OCI-LY7 (cell line): ENCODE results near the gene GNB1L. TPM values are rescaled to one million over a fixed set of nuclear protein-coding genes. Genes with fewer than 3 reads are reported as not detected.

Experiments
- BruUV-seq: library from RNA; stranded (reverse); fragments of 400-500 nt; replicated peaks from 2 replicates; lab custom pipeline; 2021; lab: Mats Ljungman, UMichigan
- CTCF ChIA-PET: fragments of 300-600 bp; sonication (Branson Sonifier 250); formaldehyde crosslinking; loops from one replicate; lab custom pipeline; 2022; ENCODE audit warnings: antibody characterized with exemption; ENCODE audit not compliant: unreplicated experiment; lab: Charles Lee
- POLR2A ChIA-PET: fragments of 300-600 bp; sonication (Branson Sonifier 250); formaldehyde crosslinking; loops from one replicate; lab custom pipeline; 2022; ENCODE audit warnings: antibody characterized with exemption; lab: Charles Lee
- DNase-seq: peaks from one replicate; pipeline ENCODE4 v3.0.0-alpha.2; 2015; ENCODE audit warnings: low spot score
- H2AFZ ChIP-seq: fragments of 200-600 bp; sonication (generic), shearing (Covaris generic); 2 replicates; pipeline ENCODE4 v1.6.1; 2014; ENCODE audit warnings: mild to moderate bottlenecking, antibody characterized with exemption, low read length, moderate library complexity
- H3K27ac ChIP-seq: fragments of 200-600 bp; sonication (generic); 2 replicates; pipeline ENCODE4 v1.5.1; 2014; ENCODE audit warnings: mixed run types, low read depth, mild to moderate bottlenecking, moderate library complexity, low read length, inconsistent platforms; ENCODE audit not compliant: poor library complexity, severe bottlenecking
- H3K36me3 ChIP-seq: fragments of 200-600 bp; sonication (generic); 2 replicates; pipeline ENCODE4 v1.6.1; 2014; ENCODE audit warnings: mild to moderate bottlenecking, antibody characterized with exemption, low read length, moderate library complexity, mixed read lengths; ENCODE audit not compliant: insufficient read depth
- H3K4me1 ChIP-seq: fragments of 200-600 bp; sonication (generic); 2 replicates; pipeline ENCODE4 v1.5.1; 2014; ENCODE audit warnings: mild to moderate bottlenecking, low read length; ENCODE audit not compliant: insufficient read depth, poor library complexity, severe bottlenecking
- H3K4me2 ChIP-seq: fragments of 200-600 bp; sonication (generic); 2 replicates; pipeline ENCODE4 v1.6.1; 2014; ENCODE audit warnings: mild to moderate bottlenecking, low read length
- H3K4me3 ChIP-seq: fragments of 200-600 bp; sonication (generic); 2 replicates; pipeline ENCODE4 v1.5.1; 2014; ENCODE audit warnings: mild to moderate bottlenecking, low read depth, low read length; ENCODE audit not compliant: poor library complexity, severe bottlenecking
- H3K79me2 ChIP-seq: fragments of 200-600 bp; sonication (generic); 2 replicates; pipeline ENCODE4 v1.6.1; 2016; ENCODE audit warnings: low read depth, mild to moderate bottlenecking, low read length, moderate library complexity, mixed read lengths; ENCODE audit not compliant: insufficient read depth
- H3K9me2 ChIP-seq: fragments of 200-600 bp; sonication (generic); 2 replicates; pipeline ENCODE4 v1.6.1; 2016; ENCODE audit warnings: mild to moderate bottlenecking, low read length, mixed read lengths; ENCODE audit not compliant: insufficient read depth
- H3K9me3 ChIP-seq: fragments of 200-600 bp; sonication (generic); 2 replicates; pipeline ENCODE4 v1.6.1; 2014; ENCODE audit warnings: mild to moderate bottlenecking, mixed run types, low read length, mixed read lengths
- H4K20me1 ChIP-seq: fragments of 200-600 bp; sonication (generic); 2 replicates; pipeline ENCODE4 v1.6.1; 2014; ENCODE audit warnings: mild to moderate bottlenecking, antibody characterized with exemption, low read length, moderate library complexity, mixed read lengths; ENCODE audit not compliant: insufficient read depth
- CTCF ChIP-seq: fragments of 200-600 bp; sonication (generic); conservative IDR thresholded peaks from 2 replicates; pipeline ENCODE4 v1.5.1; 2014; ENCODE audit warnings: mild to moderate bottlenecking, antibody characterized with exemption, low read length, moderate library complexity, mixed read lengths
- EZH2phosphoT487 ChIP-seq: fragments of 200-600 bp; sonication (generic); IDR thresholded peaks from 2 replicates; pipeline ENCODE4 v1.6.1; 2018; ENCODE audit warnings: low read depth, borderline replicate concordance, mild to moderate bottlenecking, mixed run types, antibody characterized with exemption, low read length, moderate library complexity, mixed read lengths
- intact Hi-C: fragments of 100-400 bp; cut with micrococcal nuclease; formaldehyde crosslinking; loops from one replicate; pipeline ENCODE4 v1.10.0; 2022; ENCODE audit not compliant: unreplicated experiment
- total RNA-seq, 2 experiments: library from RNA; depleted of rRNA in 1 of 2; stranded (reverse); fragments of >200 nt in 1 of 2; shearing (Covaris generic) in 1 of 2; gene quantifications; 2 replicates each; pipeline ENCODE4 v1.2.3, GENCODE V29; 2014 to 2022

Gene GNB1L
- total RNA-seq, 2 experiments from 2014 or later = 13.1 to 26.7 TPM

- DNase-seq = peak; percentile 53
- TF ChIP-seq EZH2phosphoT487 = no peak
- TF ChIP-seq CTCF = no peak
- ChIA-PET POLR2A (interaction anchor here (1.8 kb wide), 1 partner anchor 15 kb away, joined by 4 read pairs; no protein-coding TSS in a partner anchor), CTCF (interaction anchor here (1.0 to 1.9 kb wide), 2 partner anchors 15 to 27 kb away, joined by 3 to 8 read pairs; no protein-coding TSS in a partner anchor)
- H2AFZ ChIP-seq = no peak overlapping the region
- no peaks in the 10 kb centered on the region for H3K79me2 ChIP-seq
- H4K20me1 ChIP-seq = no peaks in the 10 kb centered on the region
- peak overlapping the region; percentile 3 for H3K4me3 ChIP-seq
- H3K4me2 ChIP-seq = peak overlapping the region; percentile 29
- H3K4me1 ChIP-seq = peaks cover 24% of the 10 kb centered on the region
- no TSS peak for BruUV-seq
- no peak overlapping the region for H3K27ac ChIP-seq
- H3K9me3 ChIP-seq = no peaks in the 10 kb centered on the region
- H3K36me3 ChIP-seq = no peaks in the 10 kb centered on the region
- H3K9me2 ChIP-seq = no peaks in the 10 kb centered on the region
- intact Hi-C loops = loop anchor here (2.0 kb wide), 1 partner anchor 23 kb away; no protein-coding TSS in a partner anchor
Measured at GRCh38 chr22:19757140-19757984, 97.3 kb downstream of the GNB1L start.

GRCh38 chr22:19756288-19757128, 98.2 kb downstream of the GNB1L start:
- ChIA-PET CTCF (interaction anchor here (0.6 to 1.9 kb wide), 3 partner anchors 16 to 1947 kb away, joined by 3 to 8 read pairs (median 3); no protein-coding TSS in a partner anchor), POLR2A (interaction anchor here (1.8 kb wide), 1 partner anchor 16 kb away, joined by 4 read pairs; no protein-coding TSS in a partner anchor)
- H3K9me3 ChIP-seq = no peaks in the 10 kb centered on the region
- H3K36me3 ChIP-seq = no peaks in the 10 kb centered on the region
- DNase-seq = peak; percentile 68
- no TSS peak for BruUV-seq
- H3K4me3 ChIP-seq = peak overlapping the region; percentile 3
- peak overlapping the region; percentile 29 for H3K4me2 ChIP-seq
- no peaks in the 10 kb centered on the region for H3K79me2 ChIP-seq
- no peak overlapping the region for H2AFZ ChIP-seq
- peak; percentile 75 for TF ChIP-seq CTCF
- no peak for TF ChIP-seq EZH2phosphoT487
- H4K20me1 ChIP-seq = no peaks in the 10 kb centered on the region
- intact Hi-C loops = loop anchor here (2.0 kb wide), 1 partner anchor 24 kb away; no protein-coding TSS in a partner anchor
- no peak overlapping the region for H3K27ac ChIP-seq
- H3K9me2 ChIP-seq = no peaks in the 10 kb centered on the region
- H3K4me1 ChIP-seq = peaks cover 24% of the 10 kb centered on the region
